22Rv1 (cell line): ENCODE measurements around the gene SCTR.

Experiments
- CTCF ChIP-seq: fragments of 450-650 bp; IDR thresholded peaks from 2 replicates; pipeline ENCODE4 v1.5.1; 2017; ENCODE audit warnings: mild to moderate bottlenecking
- ZFX ChIP-seq: fragments of 450-650 bp; IDR thresholded peaks from 2 replicates; pipeline ENCODE4 v1.6.1; 2017; ENCODE audit warnings: antibody characterized with exemption, borderline replicate concordance

- TF ChIP-seq CTCF (no peak), ZFX (no peak)
Observed at GRCh38 chr2:119464981-119465380, 59.3 kb downstream of the SCTR start.
